T1000 (cell line): ENCODE measurements around the gene PRLR.
"Not testable (repeated sequence)": the region's sequence is repeated elsewhere in the genome, so short reads cannot be mapped to it uniquely, and the experiment has no call there.

ENCODE experiments used
- DNase-seq: peaks from one replicate; lab custom pipeline; 2025; ENCODE audit warnings: mixed read lengths; lab: John Stamatoyannopoulos, UW

PRLR gene

DNA sequence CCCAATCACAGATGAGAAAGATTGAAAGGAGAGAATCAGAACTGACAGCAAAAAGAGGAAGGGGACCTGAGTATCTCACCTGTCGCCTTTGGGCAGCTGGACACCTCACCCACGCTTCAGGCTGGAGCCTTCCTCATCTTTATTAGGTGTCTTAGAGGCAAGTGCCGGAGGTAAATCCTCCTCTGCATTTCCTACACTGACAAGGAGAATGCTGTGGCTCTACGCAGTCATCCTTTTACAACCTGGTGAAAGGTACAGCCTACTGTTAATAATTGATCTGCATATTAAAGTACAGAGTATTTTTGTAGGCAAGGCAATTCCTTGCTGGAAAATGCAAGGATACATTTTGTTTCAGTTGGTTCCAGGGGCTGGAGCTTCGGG lies 34.8 kb downstream of the PRLR start:
- DNase-seq = no peak

GRCh38 chr5:35194635-35195471 lies 35.4 kb downstream of the PRLR start:
- no peak for DNase-seq

DNA sequence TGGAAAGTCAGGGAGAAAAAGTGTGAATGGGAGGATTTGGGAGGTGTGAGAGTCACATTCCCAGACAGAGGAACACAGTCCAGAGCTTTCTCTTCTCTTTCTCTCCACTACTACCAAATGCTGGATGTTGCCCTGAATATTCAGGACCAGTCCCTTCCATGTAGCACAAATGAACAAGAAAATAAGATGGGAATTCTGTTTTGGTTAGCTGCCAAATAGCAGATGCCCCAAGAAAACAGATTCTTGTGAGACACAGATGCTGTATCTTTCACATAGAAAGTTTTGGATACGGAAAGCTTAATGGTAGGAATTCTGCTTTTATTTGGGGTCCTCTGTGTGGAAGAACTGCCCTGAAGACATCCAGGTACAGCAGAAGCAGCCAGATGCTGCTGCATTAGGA lies 37.8 kb downstream of the PRLR start:
- DNase-seq = no peak

GRCh38 chr5:35189801-35190200 lies 40.5 kb downstream of the PRLR start:
- DNase-seq = not testable (repeated sequence)

- no peak for DNase-seq
These were observed 42.2 kb downstream of the PRLR start for GRCh38 chr5:35188031-35188457.

DNA sequence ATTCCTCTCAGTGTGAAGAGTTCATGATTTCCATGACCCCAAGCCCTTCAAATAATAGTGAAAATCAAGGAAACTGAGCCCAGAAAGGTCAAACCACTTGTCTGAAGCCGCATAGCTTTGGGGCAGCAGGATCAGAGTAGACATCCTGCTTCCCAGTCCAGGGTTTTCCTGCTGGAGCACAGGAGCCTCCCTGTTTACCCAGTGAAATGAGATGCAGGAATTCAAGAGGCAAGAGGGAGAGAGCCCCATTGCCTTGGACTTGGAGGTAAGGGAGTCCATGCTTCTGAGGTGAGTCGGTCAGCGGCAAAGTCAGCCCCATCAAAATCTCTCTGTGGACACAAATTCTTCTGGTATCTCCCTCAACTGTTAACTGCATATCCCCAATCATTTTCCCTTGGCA lies 42.7 kb downstream of the PRLR start:
- DNase-seq = not testable (repeated sequence)

DNA sequence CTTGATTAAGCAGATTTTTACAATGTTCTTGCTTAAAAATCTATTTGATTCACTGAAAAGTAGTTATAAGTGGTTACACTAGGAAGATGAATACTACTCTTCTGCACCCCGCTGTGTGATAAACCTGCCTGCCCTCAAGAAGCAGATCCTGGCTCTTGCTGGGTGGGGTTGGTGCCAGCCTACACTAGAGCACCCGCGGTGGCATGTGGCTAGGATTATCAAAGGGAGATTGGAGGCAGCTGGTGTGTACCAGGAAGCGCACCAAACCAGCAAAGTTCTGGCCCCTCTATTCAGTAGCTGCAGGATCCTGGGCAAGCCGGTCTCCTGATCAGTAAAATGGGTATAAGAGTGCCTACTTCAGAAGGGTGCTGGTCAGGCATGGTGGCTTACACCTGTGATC lies 43.5 kb downstream of the PRLR start:
- DNase-seq = no peak

- no peak for DNase-seq
These were observed 44.8 kb downstream of the PRLR start for GRCh38 chr5:35185518-35185917.

DNA sequence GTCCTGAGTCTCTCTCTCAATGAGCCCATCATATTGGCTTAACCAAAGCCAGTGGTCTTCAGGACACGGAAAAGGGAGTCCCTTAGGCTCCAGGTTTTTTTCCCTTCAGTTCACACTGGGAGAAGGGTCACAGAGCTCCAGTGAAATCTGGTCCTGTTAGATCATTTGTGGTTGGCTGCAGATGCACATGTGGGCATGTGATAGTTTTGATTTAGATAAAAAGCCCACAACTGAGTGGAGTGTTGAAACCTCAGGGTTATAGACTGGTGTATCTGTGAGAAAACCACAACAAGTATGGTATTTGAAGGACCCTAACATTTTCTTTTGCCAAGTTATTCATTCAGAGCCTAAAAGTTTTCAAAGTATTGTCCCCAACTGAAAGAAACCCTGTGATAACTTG lies 46.7 kb downstream of the PRLR start:
- no peak for DNase-seq

GRCh38 chr5:35182910-35183535 lies 47.3 kb downstream of the PRLR start:
- DNase-seq = no peak

DNA sequence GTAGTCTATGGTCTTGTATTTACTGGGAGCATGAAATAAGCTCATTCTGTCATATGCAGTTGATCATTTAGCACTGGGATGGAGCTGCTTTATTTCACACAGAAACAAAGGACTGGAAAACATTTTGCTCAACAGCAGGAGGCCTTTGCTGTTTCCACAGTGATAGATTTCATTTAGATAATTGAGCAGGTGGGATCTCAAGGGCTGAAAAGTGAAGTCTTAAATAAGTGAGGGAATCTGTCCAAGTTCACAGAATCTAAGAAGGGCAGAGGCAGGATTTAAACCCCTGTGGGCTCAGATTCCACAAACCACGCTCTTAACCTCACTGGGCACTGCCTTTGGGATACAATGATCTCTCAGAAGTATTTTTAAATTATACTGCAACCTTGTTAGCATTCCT lies 47.8 kb downstream of the PRLR start:
- DNase-seq = no peak

DNA sequence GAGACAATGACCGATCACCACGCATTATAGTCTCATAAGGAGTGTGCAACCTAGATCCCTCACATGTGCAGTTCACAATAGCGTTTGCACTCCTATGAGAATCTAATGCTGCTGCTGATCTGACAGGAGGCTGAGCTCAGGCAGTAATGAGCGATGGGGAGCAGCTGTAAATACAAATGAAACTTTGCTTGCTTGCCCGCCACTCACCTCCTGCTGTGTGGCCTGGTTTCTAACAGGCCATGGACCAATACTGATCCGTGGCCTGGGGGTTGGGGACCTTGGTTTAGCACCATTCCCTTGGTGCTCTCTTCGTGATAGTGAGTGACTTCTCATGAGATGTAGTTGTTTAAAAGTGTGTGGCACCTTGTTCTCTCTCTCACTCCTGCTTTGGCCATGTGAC lies 50.2 kb downstream of the PRLR start:
- no peak for DNase-seq

- no peak for DNase-seq
These were observed 52.5 kb downstream of the PRLR start for GRCh38 chr5:35177783-35178182.

DNA sequence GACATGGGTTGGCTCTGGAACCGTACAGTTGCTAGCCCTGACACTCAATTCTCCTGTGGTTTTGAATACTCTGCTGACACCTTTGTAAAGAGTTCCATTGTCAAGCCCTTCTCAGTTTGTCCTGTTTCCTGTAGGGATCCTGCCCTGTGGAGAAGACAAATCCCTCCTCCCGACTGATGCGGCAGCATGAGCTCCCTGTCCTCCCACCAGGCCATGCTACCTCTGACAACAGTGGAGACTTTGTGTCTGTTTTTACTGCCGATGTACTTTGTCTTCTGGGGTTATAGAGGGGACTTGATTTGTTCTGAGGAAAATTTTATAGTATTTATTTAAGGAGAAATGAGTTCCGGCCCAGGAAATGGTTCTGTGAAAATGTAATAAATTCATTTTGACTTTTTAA lies 57.8 kb downstream of the PRLR start:
- no peak for DNase-seq

GRCh38 chr5:35171991-35172390 lies 58.3 kb downstream of the PRLR start:
- DNase-seq = no peak

GRCh38 chr5:35171078-35171477 lies 59.2 kb downstream of the PRLR start:
- DNase-seq = no peak

GRCh38 chr5:35166043-35166442 lies 64.2 kb downstream of the PRLR start:
- DNase-seq = no peak

- DNase-seq = no peak
These were observed 65.3 kb downstream of the PRLR start for GRCh38 chr5:35164860-35165542.

- no peak for DNase-seq
These were observed 66.6 kb downstream of the PRLR start for GRCh38 chr5:35163710-35164033.

DNA sequence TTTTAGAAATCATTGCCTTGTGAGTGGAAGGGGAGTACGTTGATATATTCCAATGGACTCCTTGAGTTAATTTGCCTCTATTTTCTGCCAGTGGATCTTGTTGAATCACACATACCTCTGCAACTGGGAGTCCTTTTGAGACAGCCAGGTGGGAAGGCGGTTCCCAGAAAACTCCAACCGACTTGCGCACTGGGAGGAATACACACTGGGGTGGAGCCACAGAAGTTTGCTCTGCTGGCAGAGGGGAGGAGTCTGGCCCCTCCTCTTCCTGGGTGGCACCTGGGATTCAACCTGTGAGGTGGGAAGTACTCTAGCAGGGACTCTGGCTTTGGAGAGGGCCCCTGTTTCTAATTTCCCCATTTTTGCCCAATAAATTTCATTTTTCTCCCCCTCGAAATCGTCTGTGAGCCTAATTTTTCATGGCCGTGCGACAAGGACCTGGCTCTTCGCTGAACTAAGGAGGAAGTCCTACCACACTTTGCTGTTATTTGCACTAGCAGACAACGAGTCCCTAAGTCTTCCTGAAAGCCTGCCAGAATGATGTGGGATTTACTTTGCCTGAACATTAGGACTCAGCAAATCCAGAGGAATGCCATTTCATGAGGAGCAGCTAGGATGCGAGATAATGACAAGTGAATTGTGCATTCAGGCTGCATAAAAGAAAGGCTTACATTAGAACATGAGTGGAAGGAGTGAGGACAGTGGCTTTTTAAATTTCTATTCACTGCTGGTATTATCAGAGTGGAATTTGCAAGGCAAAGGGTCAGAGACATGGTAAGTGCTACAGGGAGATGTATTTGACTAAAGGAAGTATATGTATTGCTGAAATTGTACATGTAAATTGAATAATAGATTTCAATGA lies 67.2 kb downstream of the PRLR start:
- DNase-seq = no peak

- no peak for DNase-seq
These were observed 68.5 kb downstream of the PRLR start for GRCh38 chr5:35161652-35162273.
